OCI-LY1 (cell line): Measurements from ENCODE around the gene LSM4.

Experiments used
- H2AFZ ChIP-seq: fragments of 200-600 bp; sonication (generic), shearing (Covaris generic); 2 replicates; pipeline ENCODE4 v1.6.0; 2014; ENCODE audit warnings: antibody characterized with exemption, mild to moderate bottlenecking, low read length
- H3F3A ChIP-seq: fragments of 200-600 bp; sonication (generic), shearing (Covaris generic); 2 replicates; pipeline ENCODE4 v1.6.0; 2014; ENCODE audit warnings: mild to moderate bottlenecking, antibody characterized with exemption, low read length, moderate library complexity; ENCODE audit not compliant: insufficient read depth
- H3K27ac ChIP-seq: fragments of 200-600 bp; sonication (generic); 2 replicates; pipeline ENCODE4 v1.5.1; 2014; ENCODE audit warnings: low read length, mixed run types, mild to moderate bottlenecking, low read depth; ENCODE audit not compliant: poor library complexity, severe bottlenecking
- H3K27me3 ChIP-seq: fragments of 200-600 bp; sonication (generic); 2 replicates; pipeline ENCODE4 v1.6.0; 2014; ENCODE audit warnings: antibody characterized with exemption, mild to moderate bottlenecking, low read length, moderate library complexity; ENCODE audit not compliant: insufficient read depth
- H3K36me3 ChIP-seq: fragments of 200-600 bp; sonication (generic); 2 replicates; pipeline ENCODE4 v1.6.1; 2014; ENCODE audit warnings: mild to moderate bottlenecking, antibody characterized with exemption, low read length, moderate library complexity, mixed read lengths; ENCODE audit not compliant: insufficient read depth
- H3K4me1 ChIP-seq: fragments of 200-600 bp; sonication (generic); 2 replicates; pipeline ENCODE4 v1.5.1; 2014; ENCODE audit warnings: mild to moderate bottlenecking, low read length, moderate library complexity; ENCODE audit not compliant: insufficient read depth, severe bottlenecking
- H3K4me2 ChIP-seq: fragments of 200-600 bp; sonication (generic), shearing (Covaris generic); 2 replicates; pipeline ENCODE4 v1.6.1; 2014; ENCODE audit warnings: low read length
- H3K4me3 ChIP-seq: fragments of 200-600 bp; sonication (generic); 2 replicates; pipeline ENCODE4 v1.5.1; 2014; ENCODE audit warnings: low read length, low read depth, mild to moderate bottlenecking, mixed read lengths; ENCODE audit not compliant: poor library complexity, severe bottlenecking
- H3K79me2 ChIP-seq: fragments of 200-600 bp; shearing (Covaris generic); 2 replicates; pipeline ENCODE4 v1.6.1; 2016; ENCODE audit warnings: mixed run types, low read length, mixed read lengths; ENCODE audit not compliant: insufficient read depth
- H3K9ac ChIP-seq: fragments of 200-600 bp; sonication (generic), shearing (Covaris generic); 2 replicates; pipeline ENCODE4 v1.6.1; 2014; ENCODE audit warnings: mild to moderate bottlenecking, low read length, mixed read lengths
- H3K9me2 ChIP-seq: fragments of 200-600 bp; sonication (generic), shearing (Covaris generic); 2 replicates; pipeline ENCODE4 v1.6.1; 2014; ENCODE audit warnings: low read depth, mild to moderate bottlenecking, low read length, mixed read lengths
- H3K9me3 ChIP-seq: fragments of 200-600 bp; shearing (Covaris generic); 2 replicates; pipeline ENCODE4 v1.6.1; 2014; ENCODE audit warnings: low read length, mixed read lengths
- H4K20me1 ChIP-seq: fragments of 200-600 bp; sonication (generic), shearing (Covaris generic); 2 replicates; pipeline ENCODE4 v1.6.0; 2016; ENCODE audit warnings: mild to moderate bottlenecking, low read length; ENCODE audit not compliant: insufficient read depth
- EZH2 ChIP-seq: fragments of 200-600 bp; sonication (generic), shearing (Covaris generic); IDR thresholded peaks from 2 replicates; pipeline ENCODE4 v1.8.0; 2017; ENCODE audit warnings: borderline replicate concordance, mixed run types, mild to moderate bottlenecking, antibody characterized with exemption, low read length, moderate library complexity, mixed read lengths
- TF ChIP-seq, protein P1 (sequence below): fragments of 200-600 bp; sonication (generic), shearing (Covaris generic); IDR thresholded peaks from 2 replicates; pipeline ENCODE4 v1.5.1; 2017; ENCODE audit warnings: mild to moderate bottlenecking, antibody characterized with exemption, low read length, moderate library complexity, mixed read lengths

The LSM4 gene

GRCh38 chr19:18292462-18292809, 30.4 kb downstream of the LSM4 start:
- peaks cover 7% of the 10 kb centered on the region; the same call in 1 of the 2 replicates for H3K27me3 ChIP-seq
- peak overlapping the region; percentile 59 for H3K4me2 ChIP-seq
- H3K9me2 ChIP-seq = no peaks in the 10 kb centered on the region
- H3K9ac ChIP-seq = no peak overlapping the region
- H3K27ac ChIP-seq = no peak overlapping the region
- no peaks in the 10 kb centered on the region for H3K36me3 ChIP-seq
- no peaks in the 10 kb centered on the region for H3F3A ChIP-seq
- H3K79me2 ChIP-seq = no peaks in the 10 kb centered on the region
- no peak overlapping the region for H2AFZ ChIP-seq
- H3K9me3 ChIP-seq = no peaks in the 10 kb centered on the region
- peak overlapping the region; percentile 34 for H3K4me3 ChIP-seq
- H4K20me1 ChIP-seq = no peaks in the 10 kb centered on the region
- peaks cover 18% of the 10 kb centered on the region for H3K4me1 ChIP-seq
- no peak for TF ChIP-seq EZH2
- TF ChIP-seq, protein P1, sequence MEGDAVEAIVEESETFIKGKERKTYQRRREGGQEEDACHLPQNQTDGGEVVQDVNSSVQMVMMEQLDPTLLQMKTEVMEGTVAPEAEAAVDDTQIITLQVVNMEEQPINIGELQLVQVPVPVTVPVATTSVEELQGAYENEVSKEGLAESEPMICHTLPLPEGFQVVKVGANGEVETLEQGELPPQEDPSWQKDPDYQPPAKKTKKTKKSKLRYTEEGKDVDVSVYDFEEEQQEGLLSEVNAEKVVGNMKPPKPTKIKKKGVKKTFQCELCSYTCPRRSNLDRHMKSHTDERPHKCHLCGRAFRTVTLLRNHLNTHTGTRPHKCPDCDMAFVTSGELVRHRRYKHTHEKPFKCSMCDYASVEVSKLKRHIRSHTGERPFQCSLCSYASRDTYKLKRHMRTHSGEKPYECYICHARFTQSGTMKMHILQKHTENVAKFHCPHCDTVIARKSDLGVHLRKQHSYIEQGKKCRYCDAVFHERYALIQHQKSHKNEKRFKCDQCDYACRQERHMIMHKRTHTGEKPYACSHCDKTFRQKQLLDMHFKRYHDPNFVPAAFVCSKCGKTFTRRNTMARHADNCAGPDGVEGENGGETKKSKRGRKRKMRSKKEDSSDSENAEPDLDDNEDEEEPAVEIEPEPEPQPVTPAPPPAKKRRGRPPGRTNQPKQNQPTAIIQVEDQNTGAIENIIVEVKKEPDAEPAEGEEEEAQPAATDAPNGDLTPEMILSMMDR = no peak

- Histone ChIP-seq H3K27me3 (peaks cover 4% of the 10 kb centered on the region; the same call in 1 of the 2 replicates), H3K4me3 (peak overlapping the region; percentile 34), H3K79me2 (no peaks in the 10 kb centered on the region), H4K20me1 (no peaks in the 10 kb centered on the region), H2AFZ (no peak overlapping the region), H3K36me3 (no peaks in the 10 kb centered on the region), H3K9me2 (no peaks in the 10 kb centered on the region), H3K9ac (no peak overlapping the region; the same call in 1 of the 2 replicates), H3F3A (no peaks in the 10 kb centered on the region), H3K9me3 (no peaks in the 10 kb centered on the region), H3K27ac (no peak overlapping the region), H3K4me2 (peak overlapping the region; percentile 59), H3K4me1 (peaks cover 18% of the 10 kb centered on the region)
- TF ChIP-seq EZH2 = no peak
- TF ChIP-seq, protein P1 = no peak
These were observed 31.1 kb downstream of the LSM4 start for GRCh38 chr19:18291590-18292461.

DNA sequence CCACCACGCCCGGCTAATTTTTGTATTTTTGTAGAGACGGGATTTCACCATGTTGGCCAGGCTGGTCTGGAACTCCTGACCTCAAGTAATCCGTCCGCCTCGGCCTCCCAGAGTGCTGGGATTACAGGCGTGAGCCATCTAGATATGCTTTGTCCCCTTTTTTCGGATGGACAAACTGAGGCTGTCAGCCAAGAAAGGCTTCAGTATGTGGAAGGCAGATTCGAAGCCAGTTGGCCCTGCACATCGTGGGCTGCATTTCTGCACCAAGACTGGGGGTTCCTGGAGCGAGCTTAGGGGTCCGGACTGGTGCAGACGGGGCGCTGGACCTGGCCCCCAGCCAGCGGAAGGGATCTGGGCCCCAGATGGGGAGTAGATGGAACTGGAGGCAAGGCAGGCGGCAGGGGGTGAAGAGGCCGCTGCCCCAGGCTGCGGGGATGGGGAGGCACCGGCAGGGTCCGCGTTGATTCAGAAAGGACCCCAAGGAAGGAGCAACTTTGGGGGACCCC, 31.8 kb downstream of the LSM4 start:
- Histone ChIP-seq H2AFZ (no peak overlapping the region), H3K27ac (no peak overlapping the region), H3K4me3 (no peak overlapping the region), H3K9me3 (no peaks in the 10 kb centered on the region), H3F3A (no peaks in the 10 kb centered on the region), H3K79me2 (no peaks in the 10 kb centered on the region), H3K4me1 (peaks cover 18% of the 10 kb centered on the region), H3K27me3 (peaks cover 4% of the 10 kb centered on the region; the same call in 1 of the 2 replicates), H3K4me2 (no peak overlapping the region), H4K20me1 (no peaks in the 10 kb centered on the region), H3K9me2 (no peaks in the 10 kb centered on the region), H3K36me3 (no peaks in the 10 kb centered on the region), H3K9ac (no peak overlapping the region)
- no peak for TF ChIP-seq EZH2
- TF ChIP-seq, protein P1 = no peak
